Breast epithelium (tissue), 4 donors: ENCODE results near the gene SYNPO2. TPM values are rescaled to one million over a fixed set of nuclear protein-coding genes. Genes with fewer than 3 reads are reported as not detected.

Experiments
- DNase-seq, 2 donors: peaks; one replicate each; pipeline ENCODE4 v3.0.0-alpha.2; 2019; ENCODE audit warnings: low spot score in 2 of 2
- H3K27ac ChIP-seq, 2 donors: fragments of 200-600 bp; sonication (generic) in 1 of 2; one replicate each; pipeline ENCODE4 v1.5.1; 2016 to 2019; ENCODE audit warnings: mild to moderate bottlenecking in 1 of 2
- H3K27me3 ChIP-seq, 2 donors: fragments of 200-600 bp; sonication (generic) in 1 of 2; one replicate each; pipeline versions ENCODE4 v1.5.1 to v1.6.0; 2017 to 2019; ENCODE audit warnings: control low read depth in 1 of 2, mild to moderate bottlenecking in 1 of 2
- H3K36me3 ChIP-seq: fragments of 200-600 bp; one replicate; pipeline ENCODE4 v1.5.1; 2019
- H3K4me1 ChIP-seq, 2 donors: fragments of 200-600 bp; sonication (generic); one replicate each; pipeline ENCODE4 v1.5.1; 2016 to 2019; ENCODE audit warnings: control low read depth in 1 of 2
- H3K4me3 ChIP-seq, 3 donors: fragments of 200-600 bp; sonication (generic); 1 replicate in 2 of 3; 2 replicates in 1 of 3; pipeline ENCODE4 v1.5.1; 2016 to 2019; ENCODE audit warnings: mild to moderate bottlenecking in 3 of 3, moderate library complexity in 2 of 3
- H3K9me3 ChIP-seq, 2 donors: fragments of 200-600 bp; sonication (generic) in 1 of 2; one replicate each; pipeline ENCODE4 v1.5.1; 2016 to 2019; ENCODE audit warnings: control low read depth in 1 of 2
- CTCF ChIP-seq, 3 donors: fragments of 450-650 bp; IDR thresholded peaks; one replicate each; pipeline ENCODE4 v1.5.1; 2016 to 2017; ENCODE audit warnings: antibody characterized with exemption in 3 of 3, mild to moderate bottlenecking in 3 of 3, moderate library complexity in 3 of 3
- POLR2A ChIP-seq: fragments of 450-650 bp; IDR thresholded peaks from one replicate; pipeline ENCODE4 v1.6.1; 2016; ENCODE audit warnings: antibody characterized with exemption, mild to moderate bottlenecking, moderate library complexity
- POLR2AphosphoS5 ChIP-seq, 3 donors: sonication (generic); formaldehyde crosslinking; IDR thresholded peaks; one replicate each; pipeline ENCODE4 v1.6.1; 2017; ENCODE audit warnings: antibody characterized with exemption in 3 of 3
- intact Hi-C: fragments of 100-400 bp; cut with DNase I; formaldehyde crosslinking; loops from one replicate; pipeline ENCODE4 v1.15.1; 2023; ENCODE audit warnings: low total_unique reads
- total RNA-seq, 3 donors: library from RNA; depleted of rRNA; stranded (reverse); fragments of >200 nt; gene quantifications; one replicate each; pipeline ENCODE4 v1.1.0, GENCODE V29; 2016

Gene SYNPO2
- total RNA-seq, 3 donors from 2014 or later: 30.2 to 90.1 (median 52.7) TPM

- Histone ChIP-seq H3K4me1 (no peaks in the 10 kb centered on the region), H3K9me3 (no peaks in the 10 kb centered on the region), H3K27ac (peak overlapping the region in 1 of 2 donors; percentile 19), H3K36me3 (no peaks in the 10 kb centered on the region), H3K27me3 (no peaks in the 10 kb centered on the region), H3K4me3 (no peak overlapping the region)
- TF ChIP-seq POLR2A (no peak), CTCF (IDR thresholded peaks at IDR 0.05) (no peak), POLR2AphosphoS5 (IDR thresholded peaks at IDR 0.05) (no peak)
- intact Hi-C loops: no loop called here
- DNase-seq: no peak
Measured at GRCh38 chr4:118947095-118947494, 58.4 kb downstream of the SYNPO2 start.

- H3K27ac ChIP-seq: no peak overlapping the region
- no peaks in the 10 kb centered on the region for H3K36me3 ChIP-seq
- no peak for TF ChIP-seq POLR2AphosphoS5 (IDR thresholded peaks at IDR 0.05)
- TF ChIP-seq CTCF (IDR thresholded peaks at IDR 0.05): no peak
- no peak for TF ChIP-seq POLR2A
- no peaks in the 10 kb centered on the region for H3K27me3 ChIP-seq
- H3K9me3 ChIP-seq: no peaks in the 10 kb centered on the region
- no peak overlapping the region for H3K4me3 ChIP-seq
- intact Hi-C loops: no loop called here
- DNase-seq: no peak
- no peaks in the 10 kb centered on the region for H3K4me1 ChIP-seq
Measured at GRCh38 chr4:118948545-118949144, 60.0 kb downstream of the SYNPO2 start.

GRCh38 chr4:118950224-118950623 is 61.6 kb downstream of the SYNPO2 start:
- no peak for TF ChIP-seq POLR2AphosphoS5 (IDR thresholded peaks at IDR 0.05)
- TF ChIP-seq CTCF (IDR thresholded peaks at IDR 0.05): no peak
- no peak for TF ChIP-seq POLR2A
- Histone ChIP-seq H3K9me3 (no peaks in the 10 kb centered on the region), H3K4me1 (no peaks in the 10 kb centered on the region), H3K27me3 (no peaks in the 10 kb centered on the region), H3K4me3 (no peak overlapping the region), H3K27ac (peak overlapping the region in 1 of 2 donors; percentile 5), H3K36me3 (no peaks in the 10 kb centered on the region)
- no peak for DNase-seq
- intact Hi-C loops: no loop called here

GRCh38 chr4:118950929-118951570 is 62.4 kb downstream of the SYNPO2 start:
- no peak for DNase-seq
- Histone ChIP-seq H3K27me3 (no peaks in the 10 kb centered on the region), H3K9me3 (no peaks in the 10 kb centered on the region), H3K36me3 (no peaks in the 10 kb centered on the region), H3K4me1 (no peaks in the 10 kb centered on the region), H3K27ac (peak overlapping the region; percentile 5 to 34), H3K4me3 (no peak overlapping the region)
- TF ChIP-seq POLR2AphosphoS5 (IDR thresholded peaks at IDR 0.05) (no peak), CTCF (IDR thresholded peaks at IDR 0.05) (no peak), POLR2A (no peak)
- intact Hi-C loops: no loop called here

- TF ChIP-seq POLR2A (no peak), CTCF (IDR thresholded peaks at IDR 0.05) (no peak), POLR2AphosphoS5 (IDR thresholded peaks at IDR 0.05) (no peak)
- Histone ChIP-seq H3K4me3 (no peak overlapping the region), H3K27ac (peak overlapping the region in 1 of 2 donors; percentile 37), H3K9me3 (no peaks in the 10 kb centered on the region), H3K4me1 (no peaks in the 10 kb centered on the region), H3K36me3 (no peaks in the 10 kb centered on the region), H3K27me3 (no peaks in the 10 kb centered on the region)
- no peak for DNase-seq
- intact Hi-C loops: no loop called here
Measured at GRCh38 chr4:118953276-118953675, 64.6 kb downstream of the SYNPO2 start.
